ENCODE results near the gene PITHD1. TPM values are rescaled to one million over a fixed set of nuclear protein-coding genes. Genes with fewer than 3 reads are reported as not detected.
A peak's percentile ranks its signal among the peaks of the same experiment; 100 is the strongest.
"Not testable (repeated sequence)": the region's sequence is repeated elsewhere in the genome, so short reads cannot be mapped to it uniquely, and the experiment has no call there.

The PITHD1 gene
- total and polyA plus RNA-seq, 2 experiments from 2014 or later, result 48.1 to 99.6 TPM

DNA sequence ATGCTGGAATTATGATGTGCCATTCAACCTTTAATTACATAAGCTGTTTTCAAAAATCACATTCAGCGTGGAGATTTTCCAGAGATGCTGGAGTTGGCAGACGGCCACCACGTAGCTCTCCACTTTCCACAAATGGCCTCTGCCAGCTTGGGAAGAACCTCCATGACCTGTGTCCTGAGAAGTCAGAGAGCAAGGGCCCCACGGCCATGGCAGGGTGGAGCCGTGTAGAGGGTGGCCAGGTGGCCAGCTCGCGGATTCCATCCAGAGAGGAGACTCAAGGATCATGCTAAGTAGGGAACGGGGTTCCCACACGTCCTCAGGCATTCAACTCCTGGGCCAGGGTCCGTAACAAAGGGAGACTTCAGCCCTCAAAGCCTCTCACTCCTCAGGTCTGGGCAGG is 23.7 kb downstream of the PITHD1 start:
- no peaks in the 10 kb centered on the region for H3K36me3 ChIP-seq
- TF ChIP-seq, protein P1, sequence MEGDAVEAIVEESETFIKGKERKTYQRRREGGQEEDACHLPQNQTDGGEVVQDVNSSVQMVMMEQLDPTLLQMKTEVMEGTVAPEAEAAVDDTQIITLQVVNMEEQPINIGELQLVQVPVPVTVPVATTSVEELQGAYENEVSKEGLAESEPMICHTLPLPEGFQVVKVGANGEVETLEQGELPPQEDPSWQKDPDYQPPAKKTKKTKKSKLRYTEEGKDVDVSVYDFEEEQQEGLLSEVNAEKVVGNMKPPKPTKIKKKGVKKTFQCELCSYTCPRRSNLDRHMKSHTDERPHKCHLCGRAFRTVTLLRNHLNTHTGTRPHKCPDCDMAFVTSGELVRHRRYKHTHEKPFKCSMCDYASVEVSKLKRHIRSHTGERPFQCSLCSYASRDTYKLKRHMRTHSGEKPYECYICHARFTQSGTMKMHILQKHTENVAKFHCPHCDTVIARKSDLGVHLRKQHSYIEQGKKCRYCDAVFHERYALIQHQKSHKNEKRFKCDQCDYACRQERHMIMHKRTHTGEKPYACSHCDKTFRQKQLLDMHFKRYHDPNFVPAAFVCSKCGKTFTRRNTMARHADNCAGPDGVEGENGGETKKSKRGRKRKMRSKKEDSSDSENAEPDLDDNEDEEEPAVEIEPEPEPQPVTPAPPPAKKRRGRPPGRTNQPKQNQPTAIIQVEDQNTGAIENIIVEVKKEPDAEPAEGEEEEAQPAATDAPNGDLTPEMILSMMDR (IDR thresholded peaks at IDR 0.05; ENCODE audit: low read depth, low read length), result no peak
- no peak overlapping the region for H3K4me3 ChIP-seq
- no peak for DNase-seq (ENCODE audit: low read depth in 1 of 2, low spot score in 1 of 2)
- H3K4me1 ChIP-seq (ENCODE audit: low read depth), result peaks cover 4% of the 10 kb centered on the region
- H3K27ac ChIP-seq, result no peak overlapping the region
- no peaks in the 10 kb centered on the region for H3K9me3 ChIP-seq (ENCODE audit: low read depth)
- no peaks in the 10 kb centered on the region for H3K27me3 ChIP-seq

DNA sequence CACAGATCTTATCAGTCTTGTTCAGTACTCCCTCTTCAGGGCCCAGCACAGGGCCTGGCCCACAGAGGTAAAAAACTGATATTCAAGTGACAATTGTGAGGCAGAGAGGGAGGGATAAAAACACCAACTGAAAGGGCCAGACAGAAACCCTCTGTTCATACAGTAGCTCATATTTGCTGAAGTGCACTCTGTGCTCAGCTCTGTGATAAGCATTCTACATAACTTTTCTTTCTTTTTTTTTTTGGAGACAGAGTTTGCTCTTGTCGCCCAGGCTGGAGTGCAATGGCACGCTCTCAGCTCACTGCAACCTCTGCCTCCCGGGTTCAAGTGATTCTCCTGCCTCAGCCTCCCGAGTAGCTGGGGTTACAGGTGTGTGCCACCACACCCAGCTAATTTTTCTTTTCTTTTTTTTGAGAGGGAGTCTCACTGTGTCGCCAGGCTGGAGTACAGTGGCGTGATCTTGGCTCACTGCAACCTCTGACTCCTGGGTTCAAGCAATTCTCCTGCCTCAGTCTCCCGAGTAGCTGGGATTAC is 24.7 kb downstream of the PITHD1 start:
- DNase-seq (ENCODE audit: low read depth in 1 of 2, low spot score in 1 of 2); H3K4me3 ChIP-seq; H3K27me3 ChIP-seq; H3K9me3 ChIP-seq (ENCODE audit: low read depth); H3K27ac ChIP-seq; H3K36me3 ChIP-seq; H3K4me1 ChIP-seq (ENCODE audit: low read depth): not testable (repeated sequence)

DNA sequence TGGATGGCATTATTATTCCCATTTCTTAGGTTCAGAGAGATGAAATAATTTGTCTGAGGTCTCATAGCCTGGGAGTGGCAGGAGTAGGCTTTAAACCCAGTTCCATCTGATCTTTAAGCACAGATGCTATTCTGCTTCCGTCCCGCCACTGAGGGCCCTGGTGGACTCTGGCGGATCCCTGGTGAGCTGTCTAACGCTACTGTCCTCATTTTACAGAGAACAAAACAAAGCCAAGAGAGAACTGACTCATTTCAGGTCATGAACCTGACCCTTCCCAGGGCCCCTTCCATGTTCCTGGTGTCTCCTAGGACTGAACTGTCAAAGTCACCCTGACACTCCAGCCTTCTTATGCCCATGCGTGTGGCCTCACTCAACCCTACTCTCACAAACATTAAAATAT is 25.5 kb downstream of the PITHD1 start:
- Histone ChIP-seq H3K9me3 (ENCODE audit: low read depth) (no peaks in the 10 kb centered on the region), H3K4me1 (ENCODE audit: low read depth) (peaks cover 4% of the 10 kb centered on the region), H3K27ac (no peak overlapping the region), H3K4me3 (no peak overlapping the region), H3K27me3 (no peaks in the 10 kb centered on the region), H3K36me3 (peaks cover 3% of the 10 kb centered on the region)
- no peak for DNase-seq (ENCODE audit: low read depth in 1 of 2, low spot score in 1 of 2)
- TF ChIP-seq, protein P1 (IDR thresholded peaks at IDR 0.05; ENCODE audit: low read depth, low read length), result no peak

DNA sequence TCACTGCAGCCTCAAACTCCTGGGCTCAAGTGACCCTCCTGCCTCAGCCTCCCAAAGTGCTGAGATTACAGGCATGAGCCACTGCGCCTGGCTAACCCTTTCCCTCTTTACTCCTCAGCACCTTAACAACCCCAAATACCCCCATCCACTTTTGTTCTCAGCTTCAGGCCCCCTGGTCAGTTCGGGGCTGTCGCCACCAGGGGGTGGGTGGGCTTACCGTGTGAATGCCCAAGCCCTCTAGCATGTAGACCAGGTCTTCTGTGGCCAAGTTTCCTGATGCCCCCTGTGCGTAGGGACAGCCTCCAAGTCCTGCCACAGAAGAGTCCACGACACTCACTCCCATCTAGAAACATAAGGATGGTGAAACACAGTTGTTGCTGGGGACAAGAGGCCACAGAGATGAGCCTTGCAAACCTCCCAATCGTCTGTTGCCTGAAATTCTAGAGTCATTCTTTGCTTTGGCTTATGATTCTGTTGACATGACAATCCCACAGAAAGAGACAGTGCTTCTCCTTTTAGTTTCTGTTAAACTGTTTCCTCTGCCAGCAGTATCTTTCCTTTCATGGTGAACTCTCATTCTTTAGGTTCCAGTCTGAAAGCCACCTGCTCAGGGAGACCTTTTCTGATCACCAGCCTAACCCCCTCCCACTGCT is 26.1 kb downstream of the PITHD1 start:
- no peak for DNase-seq (ENCODE audit: low read depth in 1 of 2, low spot score in 1 of 2)
- H3K27me3 ChIP-seq, result no peaks in the 10 kb centered on the region
- no peak overlapping the region for H3K27ac ChIP-seq
- TF ChIP-seq, protein P1 (IDR thresholded peaks at IDR 0.05; ENCODE audit: low read depth, low read length), result peak; percentile 14
- H3K9me3 ChIP-seq (ENCODE audit: low read depth), result no peaks in the 10 kb centered on the region
- no peak overlapping the region for H3K4me3 ChIP-seq
- peaks cover 3% of the 10 kb centered on the region for H3K36me3 ChIP-seq
- peaks cover 4% of the 10 kb centered on the region for H3K4me1 ChIP-seq (ENCODE audit: low read depth)

DNA sequence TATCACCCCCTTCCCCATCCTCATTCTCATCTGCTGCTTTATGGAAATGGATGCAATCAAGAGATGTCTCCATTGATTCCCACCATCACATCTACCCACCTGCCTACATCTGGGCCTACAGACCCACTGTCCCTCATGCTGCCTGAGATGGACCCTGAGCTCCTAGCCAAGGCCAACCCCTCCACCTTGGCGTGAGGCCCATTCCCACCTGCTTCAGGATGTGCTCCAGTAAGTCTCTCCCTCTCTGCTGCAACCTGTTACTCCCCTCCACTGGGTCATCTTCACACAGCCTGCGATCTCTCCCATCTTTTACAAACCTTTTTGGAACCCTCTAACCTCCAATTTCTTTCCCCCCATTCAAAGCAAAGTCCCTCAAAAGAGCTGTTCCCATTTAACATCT is 26.8 kb downstream of the PITHD1 start:
- TF ChIP-seq, protein P1 (IDR thresholded peaks at IDR 0.05; ENCODE audit: low read depth, low read length), result no peak
- H3K36me3 ChIP-seq, result peaks cover 3% of the 10 kb centered on the region

DNA sequence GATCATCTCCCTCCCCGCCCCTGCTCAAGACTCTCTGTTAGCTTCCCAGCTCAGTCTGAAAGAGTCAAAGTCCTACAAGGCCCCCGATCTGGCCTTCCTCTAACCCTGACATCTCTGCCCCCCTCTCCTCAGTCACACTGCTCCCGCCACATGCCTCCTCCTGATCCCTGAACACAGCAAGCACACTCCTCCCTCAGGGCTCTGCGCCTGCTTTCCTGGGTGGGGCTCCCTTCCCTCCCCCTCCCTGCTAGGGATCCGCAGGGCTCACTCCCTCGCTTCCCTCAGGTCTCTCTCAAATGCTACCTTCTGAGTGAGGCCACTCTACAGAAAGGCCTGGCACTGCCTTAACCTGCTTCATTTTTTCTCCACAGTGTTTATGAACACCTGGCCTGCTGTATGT is 28.1 kb downstream of the PITHD1 start:
- no peak overlapping the region for H3K4me3 ChIP-seq
- no peaks in the 10 kb centered on the region for H3K9me3 ChIP-seq (ENCODE audit: low read depth)
- H3K4me1 ChIP-seq (ENCODE audit: low read depth), result no peaks in the 10 kb centered on the region
- peaks cover 3% of the 10 kb centered on the region for H3K36me3 ChIP-seq
- H3K27ac ChIP-seq, result no peak overlapping the region
- DNase-seq (ENCODE audit: low read depth in 1 of 2, low spot score in 1 of 2), result no peak
- H3K27me3 ChIP-seq, result no peaks in the 10 kb centered on the region
- TF ChIP-seq, protein P1 (IDR thresholded peaks at IDR 0.05; ENCODE audit: low read depth, low read length), result no peak

More for the DNA sequence above, 26.8 kb downstream of the PITHD1 start:
- DNase-seq (ENCODE audit: low read depth in 1 of 2, low spot score in 1 of 2), result no peak
- Histone ChIP-seq H3K27me3 (no peaks in the 10 kb centered on the region), H3K4me3 (no peak overlapping the region), H3K9me3 (ENCODE audit: low read depth) (no peaks in the 10 kb centered on the region), H3K27ac (no peak overlapping the region), H3K4me1 (ENCODE audit: low read depth) (no peaks in the 10 kb centered on the region)

Data from cardiac muscle cell (in vitro differentiated cells and primary cell).